ENCODE measurements around the gene ADGRB2.
A peak's percentile ranks its signal among the peaks of the same experiment; 100 is the strongest.

ADGRB2 gene

DNA sequence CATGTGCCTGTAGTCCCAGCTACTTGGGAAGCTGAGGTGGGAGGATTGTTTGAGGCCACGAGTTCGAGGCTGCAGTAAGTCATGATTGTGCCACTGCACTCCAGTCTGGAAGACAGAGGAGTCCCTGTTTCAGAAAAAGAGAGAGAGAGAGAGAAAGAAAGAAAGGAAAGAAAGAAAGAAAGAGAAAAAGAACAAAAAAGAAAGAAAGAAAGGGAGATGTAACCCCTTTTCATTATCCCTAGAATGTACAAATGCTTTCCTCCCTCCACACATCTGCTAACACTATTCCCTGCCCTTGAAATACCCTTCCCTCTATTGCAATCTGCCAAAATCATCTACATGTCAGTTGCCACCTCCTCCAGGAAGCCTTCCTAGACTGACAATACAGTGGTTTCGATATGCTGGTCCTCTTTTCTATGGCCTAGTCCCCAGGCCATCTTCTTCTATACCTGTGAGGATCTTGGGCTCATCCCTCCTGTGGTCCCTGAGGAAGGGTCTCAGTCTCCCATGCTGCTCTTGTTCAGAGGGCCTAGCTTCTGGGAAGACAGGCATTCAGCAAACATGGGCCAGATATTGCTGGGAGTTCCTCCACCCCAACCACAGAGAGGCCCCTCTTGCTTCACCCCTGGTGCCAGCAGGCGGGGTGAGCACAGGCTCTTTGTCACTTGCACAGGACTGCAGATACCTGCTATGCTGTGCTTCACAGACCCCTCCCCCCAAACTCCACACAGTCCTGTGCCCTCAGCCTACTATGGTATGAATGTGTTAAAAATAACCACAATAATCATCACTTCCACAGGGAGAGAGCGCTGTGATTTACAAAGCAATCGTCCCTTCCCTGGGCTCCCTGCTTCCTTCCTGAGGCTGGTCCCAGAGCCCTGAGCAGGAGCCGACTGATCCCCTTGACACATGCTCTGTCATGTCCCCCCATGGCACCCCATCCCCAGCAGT is 14.1 kb downstream of the ADGRB2 start:
- DNase-seq (ENCODE audit: low read depth in 2 of 2), result no peak

DNA sequence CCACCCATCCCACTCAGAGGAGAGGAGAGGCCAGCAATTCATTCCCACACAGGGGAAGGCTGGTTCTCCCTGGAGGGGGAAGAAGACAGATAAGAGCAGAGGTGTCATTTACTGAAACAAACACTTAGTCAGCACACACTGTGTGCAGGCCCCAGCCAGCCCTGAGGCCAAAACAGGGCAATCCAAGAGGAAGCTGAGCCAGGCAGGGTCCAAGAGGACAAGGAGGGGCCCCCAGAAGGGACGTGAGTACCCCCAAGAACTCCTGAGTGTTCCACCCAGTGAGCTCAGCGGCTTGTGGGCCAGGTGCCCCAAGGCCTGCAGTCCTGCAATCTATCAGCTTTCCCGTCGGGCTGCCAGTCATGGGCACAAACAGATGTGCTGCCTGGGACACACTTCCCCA is 15.8 kb downstream of the ADGRB2 start:
- no peak for DNase-seq (ENCODE audit: low read depth in 2 of 2)

DNA sequence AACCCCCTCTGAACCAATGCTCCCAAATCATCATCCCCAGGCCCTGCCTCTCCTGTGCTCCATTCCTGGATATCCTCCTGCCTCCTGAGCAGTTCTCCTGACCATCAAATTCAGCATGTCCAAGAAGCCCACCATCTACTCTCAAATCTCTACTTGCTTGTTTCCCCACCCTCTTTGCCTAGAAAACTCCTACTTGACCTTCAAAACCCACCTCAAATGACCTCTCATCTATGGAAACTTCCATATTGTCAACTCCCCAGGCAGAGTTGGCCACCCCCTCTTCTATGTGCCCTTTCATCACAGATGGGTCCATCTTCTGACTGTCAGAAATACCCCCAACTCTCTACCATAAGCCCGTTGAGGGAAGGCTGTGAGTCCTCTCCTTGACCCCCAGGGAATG is 16.8 kb downstream of the ADGRB2 start:
- no peak for DNase-seq (ENCODE audit: low read depth in 2 of 2)

DNA sequence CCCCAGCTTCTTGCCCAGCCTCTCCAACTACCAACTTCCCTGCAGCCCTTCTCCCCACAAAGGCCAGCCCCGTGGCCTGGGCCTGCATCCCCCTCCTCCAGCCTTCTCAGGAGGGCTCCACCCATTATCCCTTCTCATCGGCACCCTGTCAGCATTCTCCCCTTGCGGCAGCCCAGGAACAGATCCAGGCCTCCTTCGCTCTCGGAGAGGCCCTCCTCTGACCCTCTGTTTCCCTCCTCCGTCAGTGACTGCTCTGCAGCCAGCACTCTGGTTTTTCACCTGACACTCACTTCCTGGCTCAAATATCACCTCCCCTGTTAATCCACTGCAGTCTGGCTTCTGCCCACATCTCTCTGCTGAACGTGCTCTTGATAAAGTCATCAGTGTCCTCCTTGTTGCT is 17.5 kb downstream of the ADGRB2 start:
- DNase-seq (ENCODE audit: low read depth in 2 of 2), result no peak

DNA sequence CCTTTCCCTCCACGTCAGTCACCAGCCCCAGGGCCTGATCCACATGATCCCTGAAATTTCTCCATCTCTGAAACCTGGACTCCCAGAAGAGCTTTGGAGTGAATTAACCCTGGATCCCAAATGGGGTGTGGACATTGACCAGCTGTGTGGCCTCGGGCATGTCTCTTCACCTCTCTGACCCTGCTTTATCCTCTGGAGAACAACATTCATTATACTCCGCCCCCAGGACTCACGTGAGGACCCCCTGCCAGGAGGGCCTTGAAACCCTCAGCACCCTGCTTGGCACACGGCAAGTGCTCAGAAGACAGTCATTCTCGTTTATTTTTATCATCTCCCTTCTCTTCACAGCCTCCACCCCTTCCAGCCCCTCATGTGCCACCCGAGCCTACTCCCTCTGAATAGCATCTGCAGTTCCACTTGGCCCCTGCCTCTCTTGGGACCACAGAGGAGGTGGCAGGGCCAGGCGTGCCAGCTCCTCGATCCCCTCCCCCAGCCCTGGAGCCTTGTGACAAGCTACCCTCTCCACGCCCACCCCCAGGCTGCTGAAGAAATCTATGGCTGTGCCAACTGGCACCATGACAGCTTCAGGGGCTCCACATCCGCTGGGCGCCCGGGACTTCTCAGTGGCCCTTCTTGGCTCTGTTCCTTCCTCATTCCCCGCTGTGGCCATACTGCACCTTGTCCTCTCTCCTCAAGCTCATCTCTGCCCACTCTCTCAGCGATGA is 18.0 kb downstream of the ADGRB2 start:
- DNase-seq (ENCODE audit: low read depth in 2 of 2), result no peak

DNA sequence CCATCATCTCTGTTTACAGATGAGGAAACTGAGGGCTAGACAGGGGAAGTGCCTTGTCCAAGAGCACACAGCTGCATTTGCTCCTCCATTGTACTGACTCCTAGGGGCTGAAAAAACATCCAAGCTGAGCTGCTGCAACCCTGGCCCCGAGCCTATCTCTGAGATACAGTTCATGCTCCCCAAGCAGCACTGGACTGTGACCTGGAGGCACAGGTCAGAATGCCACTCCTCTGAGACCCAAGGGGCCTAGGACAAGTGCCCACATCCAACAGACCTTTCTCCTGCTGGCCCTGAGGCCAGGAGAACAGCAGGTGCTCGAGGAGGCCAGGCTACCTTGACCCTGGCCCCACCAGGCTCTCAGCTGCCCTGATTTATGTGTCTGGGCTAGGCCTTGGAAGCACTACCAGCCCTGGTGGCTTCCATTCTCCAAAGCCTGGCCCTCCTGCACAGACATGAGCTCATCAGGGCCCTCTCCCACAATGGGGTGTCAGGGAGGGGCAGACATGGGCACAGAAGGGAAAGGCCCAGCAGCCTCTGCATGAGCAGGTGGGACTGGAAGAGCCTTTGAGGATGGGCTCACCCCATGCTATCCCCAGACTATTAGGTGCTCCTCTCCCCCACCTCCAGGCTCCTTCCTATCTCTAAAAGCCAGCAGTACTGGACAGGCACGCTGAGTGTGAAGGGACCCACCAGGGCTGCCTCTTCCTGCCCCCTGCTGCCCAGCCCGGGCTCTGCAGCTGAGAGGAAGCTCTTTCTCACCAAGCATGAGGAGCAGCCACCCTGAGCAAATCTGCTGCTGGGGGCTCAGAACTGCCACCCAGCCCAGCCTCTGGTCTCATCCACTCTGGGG is 18.8 kb downstream of the ADGRB2 start:
- no peak for DNase-seq (ENCODE audit: low read depth in 2 of 2)

DNA sequence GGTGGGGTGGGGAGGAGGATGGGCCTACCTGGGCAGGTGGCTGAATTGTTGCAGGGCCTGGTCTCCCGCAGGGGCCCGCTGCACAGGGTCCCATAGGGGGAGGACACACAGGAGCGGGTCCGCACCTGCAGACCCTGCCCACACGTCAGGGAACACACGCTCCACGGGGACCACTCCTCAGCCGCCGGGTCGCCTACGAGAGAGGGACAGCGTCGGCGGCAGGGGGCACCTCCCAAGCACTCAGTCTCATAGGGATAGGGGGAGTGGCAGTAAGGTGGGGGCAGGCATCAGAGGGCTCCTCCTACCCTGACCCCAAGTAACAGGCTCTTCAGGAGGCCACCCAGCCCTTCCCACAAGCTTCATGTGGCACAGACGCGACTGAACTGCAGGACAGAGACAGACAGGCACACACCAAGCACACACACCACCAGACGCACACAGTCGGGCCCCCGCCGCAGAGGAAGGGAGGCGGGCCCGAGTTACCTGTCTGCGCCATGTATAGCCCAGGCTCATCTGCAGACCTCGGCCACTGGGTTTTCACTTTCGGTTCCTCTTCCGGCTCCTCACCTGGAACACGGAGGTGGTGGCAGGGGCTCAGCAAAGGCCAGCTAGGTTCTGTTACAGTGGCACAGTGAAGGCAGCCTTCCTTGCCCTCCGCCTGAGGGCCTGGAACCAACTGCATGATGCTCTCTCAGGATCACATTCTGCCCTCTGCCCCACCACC is 19.8 kb downstream of the ADGRB2 start:
- DNase-seq (ENCODE audit: low read depth in 2 of 2), result no peak

DNA sequence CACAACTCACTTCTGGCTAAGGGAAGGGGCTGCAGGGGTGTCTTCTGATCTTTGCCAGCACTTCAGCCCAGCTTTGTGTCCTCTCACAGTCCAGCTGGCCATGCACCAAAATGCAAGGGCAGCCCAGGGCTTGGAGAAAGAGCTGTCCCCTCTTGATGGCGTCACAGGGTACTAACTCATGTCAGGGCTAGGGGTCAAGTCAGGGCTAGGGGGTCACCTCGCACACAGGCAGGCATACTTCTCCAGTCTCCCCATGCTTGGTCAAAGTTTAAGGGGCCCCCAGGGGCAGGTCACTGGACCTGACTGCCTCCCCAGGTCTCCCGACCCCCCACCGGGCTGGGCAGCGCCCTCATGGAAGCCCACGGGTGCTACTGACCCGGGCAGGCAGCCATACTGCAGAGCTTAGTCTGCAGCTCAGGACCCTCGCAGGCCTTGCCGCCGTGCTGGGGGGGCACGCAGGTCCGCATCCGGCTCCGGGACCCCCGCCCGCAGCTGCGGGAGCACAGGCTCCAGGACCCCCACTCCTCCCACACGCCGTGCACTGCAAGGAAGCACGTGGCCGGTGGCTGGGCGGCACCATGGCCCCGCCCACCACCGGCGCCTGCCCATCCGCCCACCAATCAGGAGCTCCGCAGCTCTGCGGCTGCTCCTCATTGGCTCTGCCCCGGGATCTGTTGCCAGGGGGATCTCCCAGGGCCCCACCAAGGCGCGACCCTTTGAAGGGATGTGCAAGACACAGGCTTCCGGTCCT is 21.5 kb downstream of the ADGRB2 start:
- no peak for DNase-seq (ENCODE audit: low read depth in 2 of 2)

DNA sequence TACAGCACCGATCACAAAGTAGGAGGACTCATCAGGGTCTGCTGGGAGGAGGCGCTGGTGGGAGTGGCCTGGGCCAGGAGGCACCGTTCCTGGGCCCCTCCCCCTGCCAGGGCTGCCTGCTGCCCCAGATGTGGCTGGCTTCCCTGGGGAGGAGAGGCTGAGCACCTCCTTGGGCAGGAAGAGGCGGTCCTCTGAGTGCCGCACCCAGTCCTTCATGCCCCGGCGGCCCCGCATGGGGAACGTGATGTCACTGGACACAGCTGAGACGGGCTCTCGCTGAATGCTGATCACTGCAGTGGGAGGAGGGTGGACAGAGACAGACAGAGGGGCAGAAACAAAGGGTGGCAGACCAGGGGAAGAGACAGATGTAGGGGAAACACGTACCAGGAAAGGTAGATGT is 24.8 kb downstream of the ADGRB2 start:
- DNase-seq (ENCODE audit: low read depth in 2 of 2), result no peak

DNA sequence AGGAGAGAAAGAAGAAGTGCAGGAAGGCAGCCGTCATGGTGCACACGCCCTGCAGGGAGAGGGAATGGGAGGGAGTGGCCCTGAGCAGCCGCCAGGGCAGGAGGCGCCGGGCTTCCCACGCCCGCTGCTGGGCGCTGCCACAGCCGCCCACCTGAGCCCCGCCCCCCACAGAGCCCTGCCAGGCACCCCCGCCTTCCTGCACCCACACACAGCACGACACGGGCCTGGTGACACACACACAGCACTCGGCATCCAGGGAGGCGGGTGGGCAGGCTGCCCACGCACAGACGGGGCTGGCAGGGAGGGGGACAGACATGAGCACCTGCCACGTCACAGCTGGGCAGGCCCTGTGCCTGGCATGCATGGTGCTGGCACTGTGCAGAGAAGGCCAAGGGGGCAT is 27.5 kb downstream of the ADGRB2 start:
- peak; percentile 41 to 73 for DNase-seq (ENCODE audit: low read depth in 2 of 2)

DNA sequence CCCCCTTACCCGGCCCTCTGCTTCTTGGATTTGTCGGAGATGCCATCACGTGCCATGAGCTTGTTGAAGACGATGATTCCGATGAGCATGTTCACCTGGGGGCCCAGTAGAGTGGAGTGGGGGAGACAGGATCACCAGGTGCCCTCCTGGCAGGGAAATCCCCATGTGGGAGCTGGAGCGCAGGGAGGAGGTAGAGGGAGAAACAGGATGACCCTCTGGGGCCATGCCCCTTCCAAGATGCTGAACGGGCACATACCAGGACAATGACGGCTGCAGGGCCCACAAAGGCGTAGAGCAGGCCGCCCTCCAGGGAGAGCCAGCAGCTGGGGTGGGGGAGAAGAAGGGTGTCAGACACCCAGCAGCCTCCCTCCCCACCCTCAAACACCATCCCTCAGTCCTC is 28.6 kb downstream of the ADGRB2 start:
- no peak for DNase-seq (ENCODE audit: low read depth in 2 of 2)

DNA sequence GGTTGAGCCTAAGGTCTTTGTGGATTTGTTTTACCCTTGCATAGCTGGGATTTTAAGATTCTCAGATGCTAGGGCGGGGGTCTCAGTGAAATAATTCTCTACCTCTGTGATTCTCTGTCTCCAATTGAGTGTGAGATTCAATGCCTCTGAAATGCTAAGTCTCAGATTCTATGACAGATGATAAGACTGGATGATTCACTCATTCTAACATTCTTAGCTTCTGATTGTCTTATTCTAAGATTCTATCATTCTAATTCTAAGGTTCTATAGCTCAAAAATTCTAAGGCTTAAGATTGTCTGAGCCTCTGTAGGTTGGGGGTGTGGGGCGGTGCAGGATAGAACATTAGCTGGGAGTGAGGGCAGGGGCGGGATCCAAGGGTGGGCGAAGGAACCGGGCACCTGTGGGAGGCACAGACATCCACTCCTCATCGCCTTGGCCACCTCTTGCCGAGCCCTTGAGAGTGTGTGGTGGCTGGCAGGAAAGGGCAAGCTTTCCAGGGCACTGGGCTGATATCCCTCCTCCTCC is 29.5 kb downstream of the ADGRB2 start:
- DNase-seq (ENCODE audit: low read depth in 2 of 2), result no peak

DNA sequence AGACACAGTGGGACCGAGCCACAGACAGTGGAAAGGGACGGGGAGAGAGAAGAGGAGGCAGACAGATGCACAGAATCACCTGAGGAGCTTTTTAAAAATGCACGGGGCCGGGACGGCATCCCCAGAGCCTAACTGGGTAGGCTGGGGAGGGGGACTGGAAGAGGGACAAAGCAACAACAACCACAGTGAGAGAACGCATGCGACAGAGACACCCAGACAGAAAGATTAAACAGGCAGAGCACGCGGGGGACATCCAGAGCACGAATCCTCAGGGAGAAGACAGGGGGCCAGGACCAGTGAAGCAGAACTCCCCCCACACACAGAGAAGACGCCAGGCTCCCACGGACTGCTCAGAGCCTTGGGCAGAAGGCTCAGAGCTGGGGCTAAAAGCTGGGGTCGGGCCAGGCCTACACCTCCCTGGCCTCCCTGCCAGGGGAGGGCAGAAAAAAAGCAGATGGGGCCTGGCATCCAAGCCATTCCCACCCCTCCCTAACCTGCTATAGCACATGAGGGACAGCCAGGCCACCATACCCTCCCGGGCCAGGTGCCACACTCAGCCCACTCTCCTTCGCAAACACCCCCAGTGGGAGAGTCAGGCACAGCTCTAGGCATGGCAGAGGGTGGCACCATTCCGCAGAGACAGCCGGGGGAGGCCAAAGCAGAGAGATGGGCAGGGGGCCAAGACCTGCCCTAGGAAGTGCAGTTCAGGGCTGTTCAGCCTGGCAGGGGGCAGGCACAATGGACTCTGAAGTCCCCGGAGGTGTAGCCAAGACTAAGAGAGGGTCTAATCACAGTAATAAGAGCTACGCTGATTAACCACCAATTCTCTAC is 30.5 kb downstream of the ADGRB2 start:
- no peak for DNase-seq (ENCODE audit: low read depth in 2 of 2)

DNA sequence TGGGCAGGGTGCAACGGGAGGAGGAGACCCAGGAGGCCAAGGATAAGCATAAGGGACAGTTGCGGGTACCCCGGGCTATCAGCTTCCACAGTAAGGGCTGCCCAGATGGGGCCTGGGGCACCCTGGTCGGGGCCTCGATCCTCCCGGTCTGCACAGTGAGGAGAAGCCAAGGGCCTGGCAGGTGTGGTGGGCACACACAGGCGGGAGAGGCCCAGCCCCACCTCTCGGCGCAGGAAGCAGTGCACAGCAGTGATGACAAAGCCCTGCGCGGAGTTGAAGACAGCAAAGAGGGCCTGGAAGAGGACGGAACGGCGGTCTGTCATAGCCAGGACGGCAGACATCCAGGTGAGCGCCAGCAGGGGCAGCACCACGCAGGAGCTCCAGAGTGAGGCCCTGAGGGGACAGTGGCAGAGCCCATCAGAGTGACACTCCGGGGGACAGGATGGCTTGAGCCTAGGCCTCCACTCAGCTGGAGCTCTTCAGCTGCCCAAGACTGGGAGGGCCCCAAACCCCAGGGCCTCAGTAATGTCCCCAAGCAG is 31.3 kb downstream of the ADGRB2 start:
- DNase-seq (ENCODE audit: low read depth in 2 of 2), result no peak

DNA sequence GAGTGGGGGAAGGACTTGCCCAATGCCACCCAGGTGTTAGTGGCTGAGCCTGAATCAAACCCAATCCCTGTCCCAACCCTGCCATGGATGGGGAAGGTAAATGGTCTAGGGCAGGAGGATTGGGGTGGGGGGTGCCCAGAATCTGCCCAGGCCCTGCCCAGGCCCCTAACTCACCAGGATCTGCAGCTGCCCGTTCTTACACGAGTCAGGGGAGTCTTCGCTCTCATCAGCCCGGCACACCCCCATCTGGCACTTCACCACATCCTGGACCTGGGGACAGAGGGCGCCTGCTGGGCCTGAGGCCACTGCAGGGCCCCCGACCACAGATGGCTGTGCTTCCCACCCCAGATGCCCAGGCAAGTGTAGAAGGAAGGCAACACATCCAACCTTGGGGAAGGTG is 31.8 kb downstream of the ADGRB2 start:
- no peak for DNase-seq (ENCODE audit: low read depth in 2 of 2)

DNA sequence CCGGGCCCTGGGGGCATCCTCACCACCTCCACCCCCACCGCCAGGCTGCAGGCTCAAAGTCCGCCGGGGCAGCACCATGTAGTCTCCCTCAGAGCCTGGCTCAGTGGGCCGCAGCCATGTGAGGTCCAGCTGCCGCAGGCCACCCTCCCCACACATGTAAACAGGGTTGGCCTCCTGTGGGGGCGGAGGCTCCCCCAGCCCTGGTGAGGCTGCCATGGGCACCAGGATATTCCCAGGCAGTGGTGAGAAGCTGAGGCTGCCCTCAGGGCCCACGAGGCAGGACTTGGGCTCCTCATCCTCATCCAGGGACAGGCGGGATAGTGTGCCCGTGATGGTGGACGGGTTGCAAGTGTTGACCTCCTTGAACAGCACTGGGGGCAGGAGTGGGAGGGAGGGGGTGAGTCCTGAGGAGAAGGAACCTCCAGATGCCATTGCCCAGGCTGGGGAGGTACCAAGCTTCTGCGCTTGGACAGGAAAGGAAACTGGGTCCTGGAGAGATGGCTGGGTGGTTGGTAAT is 33.0 kb downstream of the ADGRB2 start:
- DNase-seq (ENCODE audit: low read depth in 2 of 2), result no peak

DNA sequence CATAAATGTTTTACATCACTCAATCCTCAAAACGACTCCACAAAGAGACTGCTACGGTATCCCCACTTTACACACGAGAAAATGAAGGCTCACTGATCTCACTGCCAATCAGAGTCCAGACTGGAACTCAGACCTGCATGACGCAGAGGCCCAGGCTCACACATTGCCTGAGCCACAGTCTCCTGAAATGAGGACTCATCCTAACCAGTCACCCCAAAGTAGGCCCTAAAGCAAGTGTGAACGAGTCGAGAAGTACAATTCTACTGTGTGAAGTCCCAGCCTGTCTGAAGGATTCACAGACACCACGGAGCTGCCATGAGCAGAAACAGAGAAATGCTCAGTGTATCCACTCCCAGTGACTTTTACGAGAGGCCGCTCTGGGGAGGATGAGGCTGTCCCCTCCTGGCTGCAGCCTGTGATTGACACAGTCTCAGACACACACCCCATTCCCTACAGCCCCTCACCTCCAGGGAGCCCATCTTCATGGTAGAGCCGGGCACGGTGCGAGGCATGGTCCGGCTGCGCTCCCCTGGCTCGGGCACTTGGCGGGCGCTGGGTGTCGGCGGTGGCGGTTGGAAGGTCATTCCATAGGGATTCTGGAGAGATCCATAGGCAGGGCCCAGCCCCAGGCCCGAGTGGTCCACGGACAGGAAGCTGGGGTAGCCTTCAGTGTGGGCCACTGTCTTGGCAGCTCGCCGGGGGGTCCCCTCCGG is 33.6 kb downstream of the ADGRB2 start:
- DNase-seq (ENCODE audit: low read depth in 2 of 2), result no peak

DNA sequence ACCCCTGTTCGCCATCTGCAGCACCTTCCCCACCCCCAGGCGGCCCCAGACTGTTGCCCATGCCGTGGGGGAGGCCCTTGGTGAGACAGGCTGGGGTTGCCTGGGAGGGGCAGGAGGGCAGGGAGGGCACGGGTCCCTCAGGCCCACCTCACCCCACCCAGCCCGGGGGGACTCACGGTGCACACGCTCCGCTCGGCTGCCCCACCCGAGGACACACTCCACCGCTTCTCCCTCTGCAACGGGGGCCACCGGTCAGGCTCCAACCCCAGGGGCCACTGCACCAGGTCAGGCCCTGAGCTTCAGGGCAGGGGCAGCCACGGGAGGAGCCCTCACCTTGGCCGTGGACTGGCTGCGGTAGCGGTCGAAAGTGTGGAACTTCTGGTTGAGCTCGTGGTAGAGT is 36.3 kb downstream of the ADGRB2 start:
- no peak for DNase-seq (ENCODE audit: low read depth in 2 of 2)

Measured in activated CD8-positive, alpha-beta memory T cell treated with anti-CD3 and anti-CD28 coated beads for 4 hours (primary cell).